ENCODE results near the gene BEND6.

DNA sequence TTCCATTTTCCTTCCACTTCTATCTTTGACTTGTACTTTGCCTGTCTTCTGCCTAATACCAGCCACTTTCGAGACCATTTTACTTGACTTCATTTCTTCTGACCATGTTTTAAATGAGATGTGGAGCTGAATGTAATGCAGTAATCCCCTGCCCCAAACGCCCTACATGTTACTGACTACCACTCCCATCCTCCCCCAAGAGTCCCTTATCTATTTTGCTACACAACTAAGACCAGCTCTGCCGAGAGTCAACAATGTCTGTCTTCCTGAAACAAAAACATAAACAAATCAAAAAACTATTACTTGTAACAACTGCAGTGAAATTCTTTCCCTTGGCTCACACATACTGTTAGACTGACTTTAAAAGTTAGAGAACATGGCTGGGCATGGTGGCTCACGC is 64.5 kb downstream of the BEND6 start:
- TF ChIP-seq EZH2 (IDR thresholded peaks at IDR 0.05; ENCODE audit: borderline replicate concordance, low read depth, low read length, severe bottlenecking) (no peak), CTCF (IDR thresholded peaks at IDR 0.05; ENCODE audit: extremely low read depth in 1 of 2, insufficient read depth in 1 of 2, low read depth in 1 of 2, low read length in 2 of 2) (no peak), POLR2A (IDR thresholded peaks at IDR 0.05; ENCODE audit: low read depth, low read length) (no peak)
- TF ChIP-seq, protein P1, sequence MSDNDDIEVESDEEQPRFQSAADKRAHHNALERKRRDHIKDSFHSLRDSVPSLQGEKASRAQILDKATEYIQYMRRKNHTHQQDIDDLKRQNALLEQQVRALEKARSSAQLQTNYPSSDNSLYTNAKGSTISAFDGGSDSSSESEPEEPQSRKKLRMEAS (IDR thresholded peaks at IDR 0.05; ENCODE audit: insufficient read depth, insufficient read length) = no peak

Data from endothelial cell of umbilical vein (primary cell).